Measurements from ENCODE around the gene EPB41L5. TPM values are rescaled to one million over a fixed set of nuclear protein-coding genes. Genes with fewer than 3 reads are reported as not detected.
"Not testable (repeated sequence)": the region's sequence is repeated elsewhere in the genome, so short reads cannot be mapped to it uniquely, and the experiment has no call there.

Gene EPB41L5
- total RNA-seq, 4 donors from 2014 or later: 11.4 to 42.9 (median 14.5) TPM

GRCh38 chr2:120132190-120132589 is 119.3 kb downstream of the EPB41L5 start:
- H3K4me1 ChIP-seq: no peaks in the 10 kb centered on the region
- H3K27me3 ChIP-seq: no peaks in the 10 kb centered on the region
- DNase-seq (ENCODE audit: low spot score in 2 of 2): no peak
- no peak overlapping the region for H3K27ac ChIP-seq
- H3K4me3 ChIP-seq: no peak overlapping the region
- H3K9me3 ChIP-seq: no peaks in the 10 kb centered on the region
- no peak for TF ChIP-seq EP300 (IDR thresholded peaks at IDR 0.05)
- no peak for TF ChIP-seq CTCF (IDR thresholded peaks at IDR 0.05)
- no peak for TF ChIP-seq POLR2A (IDR thresholded peaks at IDR 0.05)
- 78 to 87% methylated on average over 5 of the region's 5 CpGs for WGBS, 2 donors
- H3K36me3 ChIP-seq: peaks cover 0 to 55% (median 0%) of the 10 kb centered on the region in 3 donors

- Histone ChIP-seq H3K9me3 (no peaks in the 10 kb centered on the region), H3K27me3 (no peaks in the 10 kb centered on the region), H3K36me3 (peaks cover 0 to 51% (median 0%) of the 10 kb centered on the region in 3 donors), H3K27ac (no peak overlapping the region), H3K4me1 (no peaks in the 10 kb centered on the region), H3K4me3 (no peak overlapping the region)
- 100% methylated on average over 1 of the region's 1 CpG for WGBS, 2 donors
- TF ChIP-seq CTCF (IDR thresholded peaks at IDR 0.05): no peak
- TF ChIP-seq EP300 (IDR thresholded peaks at IDR 0.05): no peak
- TF ChIP-seq POLR2A (IDR thresholded peaks at IDR 0.05): no peak
- no peak for DNase-seq (ENCODE audit: low spot score in 2 of 2)
Measured at GRCh38 chr2:120132691-120133090, 119.8 kb downstream of the EPB41L5 start.

GRCh38 chr2:120133572-120134244 is 120.8 kb downstream of the EPB41L5 start:
- TF ChIP-seq EP300 (IDR thresholded peaks at IDR 0.05): no peak
- no peak for TF ChIP-seq CTCF (IDR thresholded peaks at IDR 0.05)
- TF ChIP-seq POLR2A (IDR thresholded peaks at IDR 0.05): no peak
- 93 to 100% methylated on average over 2 of the region's 2 CpGs for WGBS, 2 donors
- Histone ChIP-seq H3K36me3 (peaks cover 0 to 49% (median 0%) of the 10 kb centered on the region in 3 donors), H3K4me1 (no peaks in the 10 kb centered on the region), H3K9me3 (no peaks in the 10 kb centered on the region), H3K27ac (no peak overlapping the region), H3K4me3 (no peak overlapping the region), H3K27me3 (no peaks in the 10 kb centered on the region)
- DNase-seq (ENCODE audit: low spot score in 2 of 2): no peak

- no peaks in the 10 kb centered on the region for H3K4me1 ChIP-seq
- DNase-seq (ENCODE audit: low spot score in 2 of 2): no peak
- 92 to 94% methylated on average over 4 of the region's 4 CpGs for WGBS, 2 donors
- TF ChIP-seq CTCF (IDR thresholded peaks at IDR 0.05) (no peak), EP300 (IDR thresholded peaks at IDR 0.05) (no peak), POLR2A (IDR thresholded peaks at IDR 0.05) (no peak)
- H3K27ac ChIP-seq: no peak overlapping the region
- no peak overlapping the region for H3K4me3 ChIP-seq
- peaks cover 0 to 49% (median 0%) of the 10 kb centered on the region in 3 donors for H3K36me3 ChIP-seq
- no peaks in the 10 kb centered on the region for H3K27me3 ChIP-seq
- no peaks in the 10 kb centered on the region for H3K9me3 ChIP-seq
Measured at GRCh38 chr2:120134263-120134662, 121.4 kb downstream of the EPB41L5 start.

GRCh38 chr2:120135013-120135412 is 122.1 kb downstream of the EPB41L5 start:
- 94 to 99% methylated on average over 2 of the region's 2 CpGs for WGBS, 2 donors
- H3K4me3 ChIP-seq; H3K9me3 ChIP-seq; H3K27ac ChIP-seq; H3K27me3 ChIP-seq; DNase-seq (ENCODE audit: low spot score in 2 of 2); H3K4me1 ChIP-seq: not testable (repeated sequence)
- H3K36me3 ChIP-seq: peaks cover 0 to 43% (median 0%) of the 10 kb centered on the region in 3 donors
